ENCODE data around the gene FAM228B. TPM values are rescaled to one million over a fixed set of nuclear protein-coding genes. Genes with fewer than 3 reads are reported as not detected.
A peak's percentile ranks its signal among the peaks of the same experiment; 100 is the strongest.
"Not testable (repeated sequence)": the region's sequence is repeated elsewhere in the genome, so short reads cannot be mapped to it uniquely, and the experiment has no call there.

Gene FAM228B
- 27.3 TPM for total RNA-seq
- long read RNA-seq, partial matches to known transcripts, result 1 of 18 reads
- long read RNA-seq, other reads (novel, unspliced or antisense), result 17 of 18 reads

DNA sequence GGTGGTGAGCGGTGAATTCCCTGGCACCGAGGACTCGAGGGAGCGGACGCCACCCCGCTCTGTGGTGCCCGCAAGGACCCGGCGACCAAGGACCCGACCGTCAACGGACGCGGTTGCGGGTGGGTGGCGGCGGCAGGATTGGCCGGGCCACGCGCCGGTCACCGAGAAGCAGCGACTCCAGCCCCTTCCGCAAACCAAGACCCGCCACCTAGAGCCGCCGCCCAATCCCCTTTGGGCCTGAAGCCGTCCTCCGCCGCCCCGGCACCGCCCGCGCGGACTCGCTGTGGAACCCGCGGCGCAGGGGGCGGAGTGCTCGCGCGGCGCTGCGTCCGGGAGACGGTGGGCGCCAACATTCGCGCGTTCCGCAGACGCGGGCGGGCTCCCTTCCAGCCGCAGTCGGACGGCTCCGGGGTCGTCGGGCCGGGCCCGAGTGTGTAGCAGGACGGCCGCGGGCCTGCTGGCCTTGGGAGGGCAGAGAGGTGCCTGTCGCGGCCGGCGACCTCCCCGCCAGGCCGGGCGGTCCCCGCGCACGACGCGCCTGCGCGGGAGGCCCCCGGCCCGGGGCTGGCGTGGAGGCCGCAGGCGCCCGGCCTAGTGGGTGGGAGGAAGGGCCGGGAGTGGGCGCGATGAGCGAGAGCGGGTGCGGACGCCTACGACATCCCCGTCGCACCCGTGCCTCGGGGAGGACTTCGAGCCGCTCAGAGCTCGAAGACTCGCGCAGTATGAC is at the start of gene FAM228B, which contains the start of gene PFN4:
Gene FAM228B (plus strand): TSS at position 275 of the 727 bp plus-strand sequence. CDS start 893 bp downstream, outside the sequence.
Gene PFN4 (minus strand): TSS at position 140 of the 727 bp plus-strand sequence. CDS start 799 bp downstream, outside the sequence.
- ATAC-seq, result peak; percentile 98
- intact Hi-C loops (cut with micrococcal nuclease), result no loop called here
- peak; percentile 95 for DNase-seq

- DNase-seq, result no peak
- ATAC-seq, result no peak
- intact Hi-C loops (cut with micrococcal nuclease), result no loop called here
Observed at GRCh38 chr2:24073816-24074215, 49.5 kb upstream of the FAM228B start.

GRCh38 chr2:24075259-24075658 is 48.0 kb upstream of the FAM228B start:
- ATAC-seq (no peak), DNase-seq (no peak)
- intact Hi-C loops (cut with micrococcal nuclease), result no loop called here

- intact Hi-C loops (cut with micrococcal nuclease), result no loop called here
- DNase-seq, result peak; percentile 97
- peak; percentile 96 for ATAC-seq
Observed at GRCh38 chr2:24075915-24076848, 47.1 kb upstream of the FAM228B start, which contains the start of gene SF3B6. Gene SF3B6 (minus strand): TSS chr2:24076326. CDS start chr2:24076229, 97 bp downstream.

DNA sequence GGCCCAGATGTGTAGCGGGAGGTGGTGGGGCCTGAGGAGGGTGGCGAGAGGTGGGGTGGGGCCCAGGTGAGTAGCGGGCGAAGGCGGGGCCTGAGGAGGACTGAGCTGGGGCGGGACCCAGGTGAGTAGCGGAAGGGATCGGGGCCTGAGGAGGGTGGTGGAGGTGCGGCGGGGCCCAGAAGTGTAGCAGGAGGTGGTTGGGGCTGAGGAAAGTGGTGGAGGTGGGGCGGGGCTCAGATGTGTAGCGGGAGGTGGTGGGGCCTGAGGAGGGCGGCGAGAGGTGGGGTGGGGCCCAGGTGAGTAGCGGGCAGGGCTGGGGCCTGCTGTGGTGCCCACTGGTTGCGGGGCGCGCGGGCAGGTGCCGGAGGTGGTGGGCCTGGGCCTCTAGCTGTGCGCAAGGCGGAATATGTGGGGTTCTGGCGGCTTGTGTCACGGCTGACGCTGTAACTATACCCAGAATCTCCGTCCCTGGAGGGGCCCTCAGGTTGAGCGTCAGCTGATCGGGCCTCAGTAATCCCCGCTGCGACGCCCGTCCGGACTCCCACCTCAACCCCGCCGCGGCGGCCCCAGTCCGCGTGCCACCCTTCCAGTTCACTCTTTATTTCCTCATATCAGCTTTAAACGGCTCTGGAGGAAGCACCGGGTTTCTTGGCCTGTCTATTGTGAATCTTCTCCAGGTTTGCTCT is 46.3 kb upstream of the FAM228B start:
- intact Hi-C loops (cut with micrococcal nuclease), result no loop called here
- ATAC-seq, result peak; percentile 2
- no peak for DNase-seq

DNA sequence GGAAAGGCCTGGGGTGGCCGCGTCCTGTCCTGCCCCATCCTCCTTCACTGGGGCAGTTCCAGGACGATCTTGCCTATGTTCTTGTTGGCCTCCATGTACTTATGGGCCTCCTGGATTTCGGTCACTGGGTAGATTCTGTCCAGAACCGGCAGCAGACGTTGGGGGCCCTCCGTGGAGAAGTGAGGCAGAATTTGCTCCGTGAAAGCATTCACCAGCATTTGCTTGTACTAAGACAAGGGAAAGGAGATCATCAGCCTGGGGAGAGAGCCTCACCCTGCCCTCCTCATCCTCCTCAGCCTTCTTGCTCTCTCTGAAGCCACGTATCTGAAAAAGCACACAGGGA is 45.8 kb upstream of the FAM228B start:
- no peak for DNase-seq

DNA sequence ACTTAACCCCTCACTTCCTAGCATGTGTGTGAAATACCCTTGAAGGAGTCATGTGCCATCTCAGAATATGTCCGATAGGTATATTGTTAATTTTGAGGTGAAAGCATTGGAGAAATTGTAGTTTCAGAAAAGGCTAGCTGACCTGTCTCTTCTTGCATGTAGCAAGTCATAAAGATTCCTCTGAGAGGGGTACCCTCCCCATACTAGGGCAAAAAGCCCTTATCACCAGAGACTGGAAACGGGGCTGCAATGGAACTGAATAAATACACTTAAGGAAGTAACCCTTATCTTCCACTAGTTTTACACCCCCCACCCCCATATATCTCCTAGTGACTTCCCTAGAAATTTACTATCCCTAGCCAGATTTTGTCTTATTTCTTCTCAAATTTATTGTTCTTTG is 45.4 kb upstream of the FAM228B start:
- intact Hi-C loops (cut with micrococcal nuclease), result no loop called here
- DNase-seq (no peak), ATAC-seq (no peak)

More for the DNA sequence above, 45.8 kb upstream of the FAM228B start:
- ATAC-seq, result no peak
- intact Hi-C loops (cut with micrococcal nuclease), result no loop called here

GRCh38 chr2:24080701-24081100 is 42.6 kb upstream of the FAM228B start:
- intact Hi-C loops (cut with micrococcal nuclease), result no loop called here
- DNase-seq (no peak), ATAC-seq (no peak)

DNA sequence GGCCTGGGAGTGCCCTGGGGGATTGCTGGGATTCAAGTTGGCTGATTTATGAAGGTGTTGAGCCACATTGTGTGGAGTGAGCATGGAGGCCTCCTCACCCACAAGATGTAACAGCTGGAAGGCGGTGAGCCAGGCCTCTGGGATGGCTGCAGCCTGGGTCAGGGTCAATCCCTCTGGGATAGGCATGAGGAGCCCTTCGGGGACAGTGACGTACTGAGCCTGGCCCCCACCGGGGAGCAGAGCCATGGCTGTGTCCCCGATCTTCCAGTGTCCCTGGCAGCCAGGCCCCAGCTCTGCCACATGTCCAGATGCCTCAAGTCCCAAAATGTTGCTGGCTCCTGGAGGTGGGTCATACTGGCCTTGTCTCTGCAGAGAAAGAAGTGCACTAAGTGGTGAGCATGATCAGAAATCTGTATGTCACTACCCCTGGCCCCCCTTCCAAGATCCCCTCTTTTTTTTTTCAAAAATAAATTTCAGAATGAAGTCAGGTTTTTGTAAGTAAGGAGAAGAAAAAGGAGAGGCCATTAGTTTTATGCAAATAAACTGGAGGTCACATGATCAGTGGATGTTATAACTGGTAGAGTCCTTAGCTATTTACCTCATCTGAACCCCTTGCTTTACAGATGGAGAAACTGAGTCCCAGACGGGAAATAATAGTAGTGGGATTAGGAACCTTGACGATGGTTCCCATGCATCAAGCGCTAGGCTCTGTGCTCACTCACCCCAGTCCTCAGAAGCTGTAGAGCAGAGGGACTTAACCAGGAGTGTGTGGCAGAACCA is 40.3 kb upstream of the FAM228B start:
- no peak for DNase-seq
- no peak for ATAC-seq
- intact Hi-C loops (cut with micrococcal nuclease), result no loop called here

DNA sequence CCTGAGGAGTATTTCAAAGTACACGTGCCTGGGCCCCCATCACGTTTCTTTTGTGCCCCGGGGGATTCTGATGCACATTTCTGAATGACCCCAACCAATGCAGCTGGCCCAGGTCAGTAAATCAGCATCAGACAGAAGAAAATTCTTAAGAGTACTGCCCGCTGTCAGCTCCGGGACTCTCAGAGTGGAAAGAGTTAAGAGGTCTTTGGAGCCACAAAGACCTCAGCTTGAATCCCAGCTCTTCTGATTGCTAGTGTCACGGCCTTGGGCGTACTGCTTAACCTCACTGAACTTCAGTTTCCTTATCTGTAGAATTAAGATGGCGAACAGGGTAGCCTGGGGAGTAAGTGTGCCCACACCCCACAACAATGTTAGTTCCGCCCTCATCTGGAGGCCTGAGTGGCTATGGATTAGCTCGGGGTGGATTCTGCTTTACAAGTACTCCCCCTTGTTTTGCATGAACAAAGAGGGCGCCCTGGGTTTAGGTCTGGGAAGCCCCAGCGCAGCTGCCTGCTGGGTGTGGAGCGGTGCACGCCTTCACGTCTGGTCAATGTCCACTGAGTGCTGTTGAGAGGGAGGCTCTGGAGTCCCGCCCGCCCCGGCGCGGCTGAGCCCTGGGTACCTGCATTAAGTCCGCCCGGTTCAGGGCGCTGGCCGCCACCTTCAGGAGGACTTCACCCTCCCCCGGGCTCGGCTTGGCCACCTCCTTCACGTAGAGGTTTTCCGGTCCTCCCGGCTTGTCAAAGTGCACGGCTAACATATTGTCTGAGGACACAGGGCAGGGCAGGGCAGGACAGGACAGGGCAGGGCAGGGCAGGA is 39.5 kb upstream of the FAM228B start:
- DNase-seq, result peak; percentile 82
- intact Hi-C loops (cut with micrococcal nuclease), result no loop called here
- peak; percentile 73 for ATAC-seq

DNA sequence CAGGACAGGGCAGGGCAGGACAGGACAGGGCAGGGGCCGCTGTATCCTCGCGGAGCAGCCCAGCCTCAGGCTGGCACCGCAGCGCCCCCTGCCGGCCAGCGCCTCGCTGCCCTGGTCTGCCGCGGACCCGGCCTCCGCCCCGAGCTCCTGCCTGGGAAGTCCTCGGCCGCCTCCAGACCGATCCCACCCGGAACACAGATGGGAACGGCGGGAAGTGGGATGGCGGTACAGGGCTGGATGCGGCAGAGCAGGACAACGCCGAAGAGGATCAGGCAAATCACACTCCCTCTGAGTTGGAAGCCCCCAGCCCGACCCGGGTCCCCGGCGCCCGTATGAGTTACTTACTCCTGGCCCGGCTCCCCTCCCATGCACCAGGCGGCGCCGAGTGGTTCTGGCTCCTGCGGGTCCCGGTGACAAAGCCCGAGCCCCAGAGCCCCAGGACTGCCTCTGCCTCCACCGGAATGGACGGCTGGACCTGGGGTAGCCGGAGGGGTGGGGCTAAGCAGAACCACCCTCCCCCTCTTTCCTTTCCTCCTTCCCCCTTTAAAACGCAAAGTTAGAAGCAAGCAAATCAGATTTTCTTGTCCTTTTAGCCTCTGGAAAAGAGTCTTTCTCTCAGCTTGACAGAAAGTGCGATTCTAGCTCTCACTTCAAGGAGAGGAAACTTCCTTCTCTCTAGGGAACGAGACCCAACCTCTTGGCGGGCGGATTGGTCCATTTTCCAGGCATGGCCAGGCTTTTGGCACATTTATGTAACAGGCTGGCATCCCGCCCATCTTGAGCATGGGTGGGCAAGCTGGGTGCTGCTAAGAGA is 38.7 kb upstream of the FAM228B start, which contains the start of gene TP53I3:
Gene TP53I3 (minus strand): TSS at position 449 of the 814 bp plus-strand sequence. CDS start 508 bp downstream, outside the sequence.
- peak; percentile 96 for ATAC-seq
- intact Hi-C loops (cut with micrococcal nuclease), result no loop called here
- peak; percentile 95 for DNase-seq

GRCh38 chr2:24085200-24085489 is 38.1 kb upstream of the FAM228B start:
- intact Hi-C loops (cut with micrococcal nuclease), result no loop called here
- ATAC-seq (peak; percentile 3), DNase-seq (no peak)

GRCh38 chr2:24086241-24086640 is 37.0 kb upstream of the FAM228B start:
- DNase-seq, result no peak
- ATAC-seq, result no peak
- intact Hi-C loops (cut with micrococcal nuclease), result no loop called here

DNA sequence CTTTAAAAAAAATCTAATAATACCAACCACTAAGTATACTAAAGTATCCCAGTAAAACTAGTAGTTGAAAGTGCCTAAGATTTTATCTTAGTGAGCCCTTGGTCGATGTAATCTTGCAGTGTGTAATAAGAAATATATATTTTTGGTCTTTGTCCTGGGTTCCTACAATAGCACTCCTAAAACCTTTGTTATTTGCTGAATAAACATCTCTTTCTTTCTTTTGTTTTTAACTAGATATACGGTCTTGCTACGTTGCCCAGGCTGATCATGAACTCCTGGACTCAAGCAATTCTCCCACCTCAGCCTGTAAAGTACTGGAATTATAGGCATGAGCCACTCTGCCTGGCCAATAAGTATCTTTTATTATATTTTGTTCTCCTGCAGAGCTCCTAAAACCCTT is 36.2 kb upstream of the FAM228B start:
- no peak for ATAC-seq
- DNase-seq, result no peak
- intact Hi-C loops (cut with micrococcal nuclease), result no loop called here

DNA sequence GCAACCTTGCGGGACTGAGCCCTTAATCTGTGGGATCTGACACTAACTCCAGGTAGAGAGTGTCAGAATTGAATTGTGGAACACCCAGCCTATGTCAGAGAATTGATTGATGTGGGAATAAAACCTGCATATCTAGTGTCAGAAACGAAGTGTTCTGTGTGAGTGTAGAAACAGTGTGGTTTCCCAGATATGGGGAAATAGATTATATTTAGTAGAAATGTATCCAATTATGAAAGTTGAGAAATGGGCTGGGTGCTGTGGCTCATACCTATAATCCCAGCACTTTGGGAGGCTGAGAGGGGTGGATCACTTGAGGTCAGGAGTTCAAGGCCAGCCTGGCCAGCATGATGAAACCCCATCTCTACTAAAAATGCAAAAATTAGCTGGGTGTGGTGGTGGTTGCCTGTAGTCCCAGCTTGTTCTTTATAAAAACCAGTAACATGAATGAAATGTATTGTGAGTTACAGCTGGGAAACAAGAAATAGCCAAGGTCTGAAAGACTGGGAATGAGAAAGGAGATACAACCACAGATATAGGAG is 34.4 kb upstream of the FAM228B start:
- intact Hi-C loops (cut with micrococcal nuclease), result no loop called here
- no peak for DNase-seq
- ATAC-seq, result no peak

GRCh38 chr2:24093270-24093669 is 30.0 kb upstream of the FAM228B start:
- ATAC-seq, result not testable (repeated sequence)

More at GRCh38 chr2:24093270-24093669, 30.0 kb upstream of the FAM228B start:
- DNase-seq; intact Hi-C loops (cut with micrococcal nuclease): not testable (repeated sequence)

Measured in left ventricle myocardium superior (tissue), 1 donor.